Mucosa of descending colon (tissue), 3 donors: ENCODE results near the gene TMEM266. TPM values are rescaled to one million over a fixed set of nuclear protein-coding genes. Genes with fewer than 3 reads are reported as not detected.
"Not testable (repeated sequence)": the region's sequence is repeated elsewhere in the genome, so short reads cannot be mapped to it uniquely, and the experiment has no call there.

ENCODE experiments used
- ATAC-seq: fragments of 200-7000 bp; cut with Tn5 transposase; one replicate; pipeline ENCODE4 v1.9.1; 2020; ENCODE audit warnings: mild to moderate bottlenecking, moderate library complexity
- DNase-seq, 3 donors: peaks; one replicate each; pipeline ENCODE4 v3.0.0-alpha.2; 2020
- H3K36me3 ChIP-seq: fragments of 200-600 bp; one replicate; pipeline ENCODE4 v1.8.0; 2021; ENCODE audit warnings: low read depth, mild to moderate bottlenecking
- H3K4me1 ChIP-seq: fragments of 200-600 bp; one replicate; pipeline ENCODE4 v1.8.0; 2021; ENCODE audit warnings: low read depth, mild to moderate bottlenecking
- H3K4me3 ChIP-seq: fragments of 200-600 bp; one replicate; pipeline ENCODE4 v1.8.0; 2021; ENCODE audit warnings: mild to moderate bottlenecking
- H3K9me3 ChIP-seq: fragments of 200-600 bp; one replicate; pipeline ENCODE4 v1.8.0; 2021; ENCODE audit warnings: mild to moderate bottlenecking
- intact Hi-C, 2 donors: fragments of 100-400 bp; cut with DNase I in 1 of 2; cut with micrococcal nuclease in 1 of 2; formaldehyde crosslinking; loops; one replicate each; pipeline versions ENCODE4 v1.11.0 to v1.11.1; 2022; cut with DNase I, micrococcal nuclease
- total RNA-seq, 3 donors: library from RNA; stranded (reverse); fragmentation: NEBNext Ultra II Directional in 2 of 3; extraction: Animal tissue kit (Norgen Biotek cat#: 25700) in 2 of 3; gene quantifications; one replicate each; pipeline versions ENCODE4 v1.2.1 to v1.2.4, GENCODE V29; 2021 to 2023
- TF ChIP-seq, protein P1 (sequence below): fragments of 200-600 bp; IDR thresholded peaks from one replicate; pipeline ENCODE4 v1.8.0; 2022; ENCODE audit warnings: antibody characterized with exemption, mild to moderate bottlenecking
- donor health status: DM: no; HTN: no; CAD: no; lungs with moderate emphysema.
- donor health status: DM: no; HTN: no; CAD: no.
- donor health status: DM: no; HTN: yes; CAD: no.

TMEM266 gene
- total RNA-seq, 3 donors from 2014 or later: 0.12 to 0.16 (median 0.14) TPM

GRCh38 chr15:76032046-76032445, 27.7 kb upstream of the TMEM266 start:
- Histone ChIP-seq H3K36me3 (no peaks in the 10 kb centered on the region), H3K9me3 (no peaks in the 10 kb centered on the region), H3K4me1 (no peaks in the 10 kb centered on the region), H3K4me3 (no peak overlapping the region)
- TF ChIP-seq, protein P1, sequence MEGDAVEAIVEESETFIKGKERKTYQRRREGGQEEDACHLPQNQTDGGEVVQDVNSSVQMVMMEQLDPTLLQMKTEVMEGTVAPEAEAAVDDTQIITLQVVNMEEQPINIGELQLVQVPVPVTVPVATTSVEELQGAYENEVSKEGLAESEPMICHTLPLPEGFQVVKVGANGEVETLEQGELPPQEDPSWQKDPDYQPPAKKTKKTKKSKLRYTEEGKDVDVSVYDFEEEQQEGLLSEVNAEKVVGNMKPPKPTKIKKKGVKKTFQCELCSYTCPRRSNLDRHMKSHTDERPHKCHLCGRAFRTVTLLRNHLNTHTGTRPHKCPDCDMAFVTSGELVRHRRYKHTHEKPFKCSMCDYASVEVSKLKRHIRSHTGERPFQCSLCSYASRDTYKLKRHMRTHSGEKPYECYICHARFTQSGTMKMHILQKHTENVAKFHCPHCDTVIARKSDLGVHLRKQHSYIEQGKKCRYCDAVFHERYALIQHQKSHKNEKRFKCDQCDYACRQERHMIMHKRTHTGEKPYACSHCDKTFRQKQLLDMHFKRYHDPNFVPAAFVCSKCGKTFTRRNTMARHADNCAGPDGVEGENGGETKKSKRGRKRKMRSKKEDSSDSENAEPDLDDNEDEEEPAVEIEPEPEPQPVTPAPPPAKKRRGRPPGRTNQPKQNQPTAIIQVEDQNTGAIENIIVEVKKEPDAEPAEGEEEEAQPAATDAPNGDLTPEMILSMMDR: no peak
- no peak for DNase-seq
- intact Hi-C loops: no loop called here
- no peak for ATAC-seq

GRCh38 chr15:76033438-76033837, 26.3 kb upstream of the TMEM266 start:
- no peaks in the 10 kb centered on the region for H3K36me3 ChIP-seq
- intact Hi-C loops: no loop called here
- TF ChIP-seq, protein P1: no peak
- no peak overlapping the region for H3K4me3 ChIP-seq
- no peaks in the 10 kb centered on the region for H3K4me1 ChIP-seq
- ATAC-seq (no peak), DNase-seq (no peak)
- no peaks in the 10 kb centered on the region for H3K9me3 ChIP-seq

DNA sequence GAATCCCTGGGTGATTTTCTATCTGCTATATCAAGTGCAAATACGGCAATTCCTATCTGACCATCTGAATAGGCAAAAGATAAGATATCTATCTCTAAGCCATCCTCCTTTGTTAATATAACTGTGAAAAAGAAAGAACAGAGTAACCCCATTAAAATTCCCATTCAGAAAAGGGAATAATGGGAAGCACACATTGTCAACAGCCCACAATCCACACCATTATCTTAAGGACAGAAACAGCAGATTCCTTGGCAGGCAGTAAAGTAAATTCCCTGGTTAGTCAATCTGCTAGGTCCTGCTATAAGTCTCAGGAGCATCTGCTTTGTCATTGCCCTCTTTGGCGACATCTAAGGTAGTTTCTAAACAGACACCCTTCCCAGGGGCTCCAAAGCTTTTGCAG, 25.7 kb upstream of the TMEM266 start:
- no peaks in the 10 kb centered on the region for H3K4me1 ChIP-seq
- intact Hi-C loops: no loop called here
- no peaks in the 10 kb centered on the region for H3K9me3 ChIP-seq
- no peak for ATAC-seq
- no peak for DNase-seq
- H3K4me3 ChIP-seq: no peak overlapping the region
- TF ChIP-seq, protein P1: no peak
- no peaks in the 10 kb centered on the region for H3K36me3 ChIP-seq

DNA sequence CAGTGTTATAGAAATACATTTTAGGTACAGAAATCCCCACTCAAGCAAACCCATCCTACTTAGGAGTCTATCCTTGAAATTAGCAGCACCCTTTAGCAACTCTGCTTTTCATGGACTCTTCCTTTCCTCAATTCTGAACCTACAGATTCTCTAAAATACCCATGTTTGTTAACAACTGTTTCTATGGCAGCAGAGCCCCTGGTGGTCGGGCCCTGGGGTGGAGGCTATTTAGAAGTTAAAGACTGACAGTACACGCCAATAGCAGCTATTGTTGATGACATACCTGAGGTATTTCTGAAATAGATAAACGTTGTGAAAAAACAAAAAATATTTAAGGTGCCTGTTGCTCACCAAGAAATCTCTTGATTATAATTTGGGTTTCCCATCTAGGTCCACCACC, 24.2 kb upstream of the TMEM266 start:
- ATAC-seq: no peak
- intact Hi-C loops: no loop called here
- DNase-seq: no peak

GRCh38 chr15:76038512-76038911, 21.3 kb upstream of the TMEM266 start:
- Histone ChIP-seq H3K4me1 (no peaks in the 10 kb centered on the region), H3K9me3 (no peaks in the 10 kb centered on the region), H3K36me3 (no peaks in the 10 kb centered on the region), H3K4me3 (no peak overlapping the region)
- DNase-seq: no peak
- no peak for ATAC-seq
- intact Hi-C loops: no loop called here
- TF ChIP-seq, protein P1: no peak

More for the DNA sequence above, 24.2 kb upstream of the TMEM266 start:
- H3K4me1 ChIP-seq: no peaks in the 10 kb centered on the region
- H3K4me3 ChIP-seq: no peak overlapping the region
- TF ChIP-seq, protein P1: no peak
- no peaks in the 10 kb centered on the region for H3K36me3 ChIP-seq
- no peaks in the 10 kb centered on the region for H3K9me3 ChIP-seq

DNA sequence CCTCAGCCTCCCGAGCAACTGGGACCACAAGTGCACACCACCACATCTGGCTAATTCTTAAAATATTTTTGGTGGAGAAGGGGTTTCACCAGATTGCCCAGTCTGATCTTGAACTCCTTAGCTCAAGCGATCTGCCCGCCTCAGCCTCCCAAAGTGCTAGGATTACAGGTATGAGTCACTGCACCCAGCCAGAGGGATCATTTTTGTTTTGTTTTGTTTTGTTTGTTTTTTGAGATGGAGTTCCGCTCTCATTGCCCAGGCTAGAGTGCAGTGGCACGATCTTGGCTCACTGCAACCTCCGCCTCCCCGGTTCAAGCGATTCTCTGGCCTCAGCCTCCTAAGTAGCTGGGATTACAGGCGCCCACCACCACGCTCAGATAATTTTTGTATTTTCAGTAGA, 5.6 kb upstream of the TMEM266 start:
- H3K36me3 ChIP-seq, intact Hi-C loops, H3K4me1 ChIP-seq, H3K9me3 ChIP-seq, DNase-seq, H3K4me3 ChIP-seq, ATAC-seq: not testable (repeated sequence)
